IPS-NIHi7 (cell line): ENCODE results near the gene PCBP3.
"Not testable (repeated sequence)": the region's sequence is repeated elsewhere in the genome, so short reads cannot be mapped to it uniquely, and the experiment has no call there.

Source experiments
- DNase-seq: peaks from one replicate; pipeline ENCODE4 v3.0.0; 2012; ENCODE audit warnings: mixed read lengths; ENCODE audit errors: extremely low spot score

PCBP3 gene

DNA sequence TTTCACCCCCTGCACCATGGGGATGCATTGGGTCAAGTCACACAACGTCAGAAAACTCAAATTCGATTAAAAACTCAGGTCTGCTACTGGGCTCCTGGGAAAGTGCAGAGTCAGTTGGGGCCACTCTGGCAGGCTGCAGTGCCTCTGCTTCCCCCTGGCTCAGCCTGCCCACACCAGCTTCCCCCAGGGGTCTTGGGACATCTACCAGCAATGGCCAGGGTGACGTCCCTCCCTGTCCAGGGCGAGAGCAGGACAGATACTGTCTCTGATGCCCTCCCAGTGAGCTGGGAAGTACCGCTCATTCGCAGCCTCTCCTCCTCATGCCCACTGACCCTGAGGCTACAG is 231.9 kb downstream of the PCBP3 start:
- no peak for DNase-seq

GRCh38 chr21:45875881-45876280 is 232.4 kb downstream of the PCBP3 start:
- no peak for DNase-seq

DNA sequence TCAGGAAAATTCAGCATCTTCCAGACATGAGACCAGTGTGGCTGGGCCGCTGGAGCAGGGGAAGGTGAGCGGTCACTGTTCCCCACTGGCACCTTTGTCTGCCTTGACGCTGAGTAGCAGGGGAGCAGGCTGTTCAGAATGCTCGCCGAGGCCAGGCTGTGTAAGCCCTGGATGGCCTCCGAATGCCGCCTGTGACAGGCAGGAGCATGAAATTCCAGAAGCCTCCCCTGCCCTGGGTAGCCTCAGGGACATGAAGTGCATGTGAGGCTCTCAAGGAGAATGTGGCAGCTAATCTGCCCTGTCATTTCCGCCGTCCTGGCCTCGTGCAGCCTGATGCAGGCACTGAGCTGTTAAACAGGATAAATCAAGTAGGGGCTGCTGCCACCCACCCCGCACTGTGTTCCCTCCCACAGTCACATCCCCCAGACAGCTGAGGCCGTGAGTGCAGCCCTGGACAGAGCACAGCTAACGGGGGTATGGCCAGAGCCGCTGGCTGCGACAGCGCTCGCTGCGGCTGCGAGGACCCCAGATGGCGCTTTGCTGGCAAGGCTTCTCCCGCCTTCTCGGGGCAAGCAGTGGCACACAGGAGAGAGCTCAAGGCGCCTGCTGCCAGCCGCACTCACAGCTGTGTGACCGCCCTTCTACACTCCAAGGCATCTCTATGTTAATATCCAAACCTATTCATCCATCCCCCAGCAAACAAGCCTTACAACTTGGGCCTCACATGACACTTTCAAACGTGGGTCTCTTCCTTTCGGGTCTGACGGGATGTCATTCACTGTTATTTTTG is 233.1 kb downstream of the PCBP3 start:
- DNase-seq, result no peak

DNA sequence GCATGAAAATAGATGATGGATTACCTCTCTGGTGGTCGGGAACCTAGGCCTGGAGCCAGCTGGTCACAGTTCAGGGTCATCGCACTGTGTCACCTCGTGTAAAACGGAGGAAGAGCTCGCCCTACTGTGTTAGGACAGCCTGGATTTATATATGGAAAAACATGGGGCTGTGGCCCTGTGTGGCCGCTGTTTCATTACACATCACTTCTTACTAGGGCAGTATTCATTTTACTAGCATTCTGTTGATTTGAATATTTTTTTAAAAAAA is 233.6 kb downstream of the PCBP3 start:
- DNase-seq, result no peak

DNA sequence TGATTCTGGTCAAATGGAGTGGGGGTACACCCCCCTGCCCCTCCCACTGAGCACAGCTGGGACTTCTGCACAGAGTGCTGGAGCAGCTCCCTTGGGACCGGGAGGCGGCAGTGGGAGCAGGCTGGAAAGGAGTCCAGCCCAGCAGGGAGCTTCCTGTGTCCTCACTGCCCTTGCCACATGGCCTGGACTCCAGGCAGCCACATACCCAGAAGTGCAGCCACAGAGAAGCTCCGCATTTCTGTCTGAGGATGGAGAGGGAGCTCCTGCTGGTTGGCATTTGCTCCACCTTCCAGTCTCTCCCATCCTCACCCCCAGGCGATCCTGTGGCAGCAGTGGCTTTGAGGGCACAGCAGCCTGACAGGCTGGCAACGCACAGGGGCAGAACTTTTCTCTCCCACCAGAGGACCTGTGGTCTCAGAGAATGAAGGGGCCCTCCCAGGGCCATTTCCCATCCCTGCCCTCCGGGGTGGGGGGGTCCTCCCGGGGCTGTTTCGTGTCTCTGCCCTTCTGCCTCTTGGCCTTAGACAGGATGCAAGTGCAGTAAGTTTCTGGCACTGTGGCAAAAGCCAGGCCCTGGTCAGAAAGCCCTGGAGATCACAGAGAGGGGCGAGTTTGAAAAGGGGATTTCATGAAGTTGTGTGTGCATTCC is 234.4 kb downstream of the PCBP3 start:
- no peak for DNase-seq

GRCh38 chr21:45880097-45881068 is 236.9 kb downstream of the PCBP3 start:
- DNase-seq, result peak; percentile 90

GRCh38 chr21:45882645-45883044 is 239.1 kb downstream of the PCBP3 start:
- no peak for DNase-seq

DNA sequence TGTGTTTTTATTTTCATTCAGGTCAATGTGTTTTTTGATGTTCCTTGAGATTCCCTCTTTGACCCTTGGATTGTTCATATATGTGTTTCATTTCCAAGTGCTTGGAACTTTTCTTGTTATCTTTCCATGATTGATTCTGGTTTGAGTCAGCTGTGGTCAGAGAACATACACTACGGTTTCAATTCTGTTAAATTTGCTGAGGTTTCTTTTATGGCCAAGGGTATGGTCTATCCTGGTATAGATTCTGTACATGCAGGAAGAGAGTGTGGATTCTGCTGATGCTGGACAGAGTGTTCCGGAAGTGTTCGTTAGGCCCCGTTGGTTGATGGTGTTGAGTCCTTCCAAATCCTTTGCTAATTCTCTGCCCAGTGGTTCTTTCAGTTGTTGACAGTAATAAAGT is 239.6 kb downstream of the PCBP3 start:
- DNase-seq, result no peak

DNA sequence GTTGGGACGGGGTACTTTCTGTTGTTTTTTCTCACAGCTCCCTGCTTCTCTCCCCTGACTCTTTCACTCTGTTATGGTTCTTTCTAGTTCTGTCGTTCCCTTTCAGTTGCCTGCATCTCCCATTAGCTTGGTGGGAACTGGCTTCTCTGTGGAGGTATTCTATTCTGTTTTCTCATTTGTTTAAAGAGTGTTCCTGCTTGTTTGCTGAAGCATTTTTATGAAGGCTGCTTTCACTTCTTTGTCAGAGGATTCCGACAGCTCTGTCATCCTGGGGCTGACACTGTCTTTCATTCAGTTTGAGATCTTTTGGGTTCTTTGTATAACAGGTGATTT is 242.0 kb downstream of the PCBP3 start:
- DNase-seq, result no peak

GRCh38 chr21:45885930-45886601 is 242.5 kb downstream of the PCBP3 start:
- not testable (repeated sequence) for DNase-seq

DNA sequence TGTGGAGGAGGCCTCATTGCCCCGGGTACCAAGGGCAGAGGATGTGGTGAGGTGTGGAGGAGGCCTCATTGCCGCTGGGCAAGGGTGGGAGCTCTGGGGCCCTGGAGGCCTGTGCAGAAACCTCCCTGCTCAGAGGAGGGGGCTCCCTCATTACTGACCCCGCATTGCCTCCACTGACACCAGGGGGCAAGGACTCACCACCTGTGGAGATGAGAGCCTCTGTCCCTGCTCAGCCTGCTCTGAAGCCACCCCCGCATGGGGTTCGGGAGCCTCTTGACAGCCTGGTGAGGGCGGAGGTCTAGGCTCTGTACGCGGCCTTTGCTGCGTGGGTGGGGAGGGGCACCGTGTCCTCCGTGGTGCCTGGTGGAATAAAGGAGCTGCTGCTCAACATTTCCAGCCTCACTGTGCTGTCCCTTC is 243.1 kb downstream of the PCBP3 start:
- DNase-seq, result no peak

DNA sequence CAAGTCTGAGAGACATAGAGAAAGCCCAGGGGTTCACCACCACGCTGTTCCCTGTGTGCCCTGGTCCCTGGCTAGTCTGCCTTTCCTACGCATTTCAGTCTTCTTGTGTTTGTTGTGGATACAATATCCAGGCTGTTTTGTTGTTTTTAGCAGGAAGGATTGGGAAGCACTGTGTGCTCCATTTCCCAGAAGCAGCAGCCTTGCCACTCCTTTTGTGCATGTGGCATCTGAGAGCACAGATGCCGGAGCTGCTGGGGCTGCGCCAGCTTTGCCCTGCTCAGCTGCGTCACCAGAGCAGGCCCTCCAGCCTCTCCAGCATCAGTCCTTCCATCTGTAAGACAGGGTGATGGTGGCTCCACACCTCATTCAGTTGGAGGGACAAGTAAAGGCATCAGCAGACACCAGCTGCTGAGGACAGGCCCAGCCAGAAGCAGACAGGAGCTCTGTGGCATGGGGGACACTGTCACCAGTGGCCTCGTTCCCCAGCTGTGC is 243.6 kb downstream of the PCBP3 start:
- DNase-seq, result no peak

DNA sequence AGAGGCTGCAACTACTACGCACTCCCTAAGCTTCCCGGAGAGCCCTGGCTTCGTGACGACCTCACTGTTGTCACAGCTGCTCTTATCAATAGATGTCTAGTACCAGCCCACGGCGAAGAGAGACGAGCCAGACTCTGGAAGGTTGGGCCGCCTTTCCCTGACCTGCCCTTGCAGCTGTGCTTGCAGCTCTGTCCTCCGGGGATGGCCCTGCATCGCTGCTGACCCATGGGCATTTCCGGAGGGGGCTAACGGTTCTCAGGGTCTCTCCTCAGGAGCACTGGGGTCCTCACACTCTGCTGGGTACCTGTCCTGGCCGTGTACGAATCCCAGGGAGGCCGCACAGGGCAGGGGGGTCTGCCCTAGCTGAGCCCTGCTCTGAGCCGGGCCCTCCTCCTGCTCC is 244.3 kb downstream of the PCBP3 start:
- no peak for DNase-seq

- no peak for DNase-seq
Observed at GRCh38 chr21:45888386-45889009, 245.0 kb downstream of the PCBP3 start.

GRCh38 chr21:45889256-45889655 is 245.7 kb downstream of the PCBP3 start:
- no peak for DNase-seq

GRCh38 chr21:45889961-45890360 is 246.4 kb downstream of the PCBP3 start:
- DNase-seq, result no peak

GRCh38 chr21:45891388-45892155 is 248.0 kb downstream of the PCBP3 start:
- DNase-seq, result no peak

DNA sequence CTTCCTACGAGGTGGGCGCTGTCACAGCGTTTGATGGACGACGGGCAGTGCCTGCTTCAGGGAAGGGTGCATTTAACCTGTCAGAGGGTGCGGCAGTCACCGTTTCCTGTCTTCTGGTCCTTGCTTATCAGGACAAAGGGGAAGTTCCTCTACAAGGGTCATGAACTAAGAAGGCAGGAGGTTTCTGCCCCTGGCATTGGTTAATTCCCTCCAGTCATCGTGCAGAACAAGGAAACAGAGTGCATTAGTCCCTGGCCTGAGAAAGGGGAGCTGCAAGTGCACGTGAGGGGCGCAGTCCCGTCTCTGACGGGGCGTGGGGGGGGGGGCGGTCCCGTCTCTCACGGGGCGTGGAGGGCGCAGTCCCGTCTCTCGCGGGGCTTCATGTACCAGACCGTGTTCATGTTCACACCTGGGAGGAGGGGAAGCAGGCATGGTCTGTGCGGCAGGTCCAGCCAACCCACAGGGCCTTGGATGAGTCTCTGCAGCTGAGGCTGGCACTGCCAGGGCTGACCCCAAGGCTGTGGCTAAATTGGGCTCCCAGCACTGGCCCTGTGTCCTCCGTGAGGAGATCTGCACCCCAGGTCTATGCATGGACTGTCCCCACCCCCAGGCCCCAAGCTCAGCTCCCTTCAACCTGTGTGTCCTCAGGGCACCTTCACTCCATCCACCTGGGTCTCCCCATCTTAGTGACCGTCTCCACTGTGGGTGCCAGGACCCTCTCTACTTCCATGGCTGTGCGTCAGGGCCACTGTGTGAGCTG is 248.8 kb downstream of the PCBP3 start:
- DNase-seq, result no peak

GRCh38 chr21:45892916-45893739 is 249.6 kb downstream of the PCBP3 start:
- no peak for DNase-seq
